ENCODE results near the gene CARS1. TPM values are rescaled to one million over a fixed set of nuclear protein-coding genes. Genes with fewer than 3 reads are reported as not detected.
A peak's percentile ranks its signal among the peaks of the same experiment; 100 is the strongest.

CARS1 gene
- polyA plus RNA-seq, 3 donors = 30.9 to 46.8 (median 35.7) TPM

DNA sequence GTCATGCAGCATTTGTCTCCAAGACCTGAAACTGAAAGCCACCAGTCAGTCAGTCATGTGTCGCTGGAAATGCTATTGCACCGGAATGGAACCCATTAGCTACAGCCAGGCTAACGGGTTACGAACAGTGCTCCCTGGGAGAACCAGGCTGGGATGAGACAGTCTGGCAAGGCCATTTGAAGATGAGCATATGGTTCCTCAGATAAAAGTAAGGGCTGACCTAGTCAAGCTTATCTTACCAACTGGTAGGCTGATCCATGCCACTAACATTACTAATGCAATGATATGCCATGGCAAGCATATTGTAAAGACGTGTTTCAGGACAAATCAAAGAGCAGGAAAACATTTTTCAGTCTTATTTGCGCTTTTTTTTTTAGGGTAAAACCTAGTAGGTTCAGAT lies 93.5 kb downstream of the CARS1 start:
- H3K4me3 Mint-ChIP-seq = no peak overlapping the region
- no peak for DNase-seq
- no peak overlapping the region for H3K4me3 ChIP-seq (replicated peaks in 1 of 3; ENCODE audit: low read depth in 2 of 3, low read length in 3 of 3)
- no peaks in the 10 kb centered on the region for H3K9me3 Mint-ChIP-seq
- peaks cover 31% of the 10 kb centered on the region for H3K4me1 Mint-ChIP-seq
- no peak overlapping the region for H3K4me2 ChIP-seq (replicated peaks; ENCODE audit: extremely low read depth, low read length, poor library complexity, severe bottlenecking)
- H3K27me3 Mint-ChIP-seq (ENCODE audit: low read depth in 3 of 3) = peaks cover 0 to 1% (median 0%) of the 10 kb centered on the region in 3 donors
- H2AFZ ChIP-seq (ENCODE audit: insufficient read depth, low read depth, low read length, poor library complexity, severe bottlenecking) = no peak overlapping the region
- peaks cover 56% of the 10 kb centered on the region for H3K79me2 ChIP-seq (ENCODE audit: insufficient read depth, low read length)
- H3K36me3 Mint-ChIP-seq = peaks cover 86 to 93% of the 10 kb centered on the region in 2 donors
- peaks cover 25 to 37% of the 10 kb centered on the region in 2 donors for H3K4me1 ChIP-seq (ENCODE audit: control insufficient read depth in 1 of 2, insufficient read depth in 2 of 2, low read length in 2 of 2)
- no peak overlapping the region for H3K9ac ChIP-seq (ENCODE audit: insufficient read depth, low read length, poor library complexity, severe bottlenecking)
- no CpG with 5 or more reads among the region's 6 CpGs for WGBS (ENCODE audit: insufficient coverage)
- no peaks in the 10 kb centered on the region for H3K27me3 ChIP-seq (ENCODE audit: control insufficient read depth in 2 of 2, insufficient read depth in 2 of 2, low read length in 2 of 2)
- TF ChIP-seq, protein P1, sequence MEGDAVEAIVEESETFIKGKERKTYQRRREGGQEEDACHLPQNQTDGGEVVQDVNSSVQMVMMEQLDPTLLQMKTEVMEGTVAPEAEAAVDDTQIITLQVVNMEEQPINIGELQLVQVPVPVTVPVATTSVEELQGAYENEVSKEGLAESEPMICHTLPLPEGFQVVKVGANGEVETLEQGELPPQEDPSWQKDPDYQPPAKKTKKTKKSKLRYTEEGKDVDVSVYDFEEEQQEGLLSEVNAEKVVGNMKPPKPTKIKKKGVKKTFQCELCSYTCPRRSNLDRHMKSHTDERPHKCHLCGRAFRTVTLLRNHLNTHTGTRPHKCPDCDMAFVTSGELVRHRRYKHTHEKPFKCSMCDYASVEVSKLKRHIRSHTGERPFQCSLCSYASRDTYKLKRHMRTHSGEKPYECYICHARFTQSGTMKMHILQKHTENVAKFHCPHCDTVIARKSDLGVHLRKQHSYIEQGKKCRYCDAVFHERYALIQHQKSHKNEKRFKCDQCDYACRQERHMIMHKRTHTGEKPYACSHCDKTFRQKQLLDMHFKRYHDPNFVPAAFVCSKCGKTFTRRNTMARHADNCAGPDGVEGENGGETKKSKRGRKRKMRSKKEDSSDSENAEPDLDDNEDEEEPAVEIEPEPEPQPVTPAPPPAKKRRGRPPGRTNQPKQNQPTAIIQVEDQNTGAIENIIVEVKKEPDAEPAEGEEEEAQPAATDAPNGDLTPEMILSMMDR (IDR thresholded peaks at IDR 0.05) = no peak
- H3K27ac ChIP-seq (ENCODE audit: low read depth in 1 of 2, low read length in 2 of 2) = peak overlapping the region in 1 of 2 donors; percentile 52
- H4K20me1 ChIP-seq (ENCODE audit: insufficient read depth, low read length) = peaks cover 55% of the 10 kb centered on the region
- no peaks in the 10 kb centered on the region for H3K9me3 ChIP-seq (replicated peaks in 1 of 2; ENCODE audit: control insufficient read depth in 1 of 2, insufficient read depth in 1 of 2, low read length in 2 of 2)
- H3K36me3 ChIP-seq (replicated peaks in 1 of 2; ENCODE audit: control insufficient read depth in 1 of 2, insufficient read depth in 2 of 2, low read length in 2 of 2) = peaks cover 73 to 89% of the 10 kb centered on the region in 2 donors
- intact Hi-C loops (cut with micrococcal nuclease) = loop anchor here in 1 of 2 donors (10.0 kb wide), 1 partner anchor 429 kb away; no protein-coding TSS in a partner anchor
- H3K27ac Mint-ChIP-seq = peak overlapping the region in 6 of 7 donors; percentile 9 to 89 (median 74)

DNA sequence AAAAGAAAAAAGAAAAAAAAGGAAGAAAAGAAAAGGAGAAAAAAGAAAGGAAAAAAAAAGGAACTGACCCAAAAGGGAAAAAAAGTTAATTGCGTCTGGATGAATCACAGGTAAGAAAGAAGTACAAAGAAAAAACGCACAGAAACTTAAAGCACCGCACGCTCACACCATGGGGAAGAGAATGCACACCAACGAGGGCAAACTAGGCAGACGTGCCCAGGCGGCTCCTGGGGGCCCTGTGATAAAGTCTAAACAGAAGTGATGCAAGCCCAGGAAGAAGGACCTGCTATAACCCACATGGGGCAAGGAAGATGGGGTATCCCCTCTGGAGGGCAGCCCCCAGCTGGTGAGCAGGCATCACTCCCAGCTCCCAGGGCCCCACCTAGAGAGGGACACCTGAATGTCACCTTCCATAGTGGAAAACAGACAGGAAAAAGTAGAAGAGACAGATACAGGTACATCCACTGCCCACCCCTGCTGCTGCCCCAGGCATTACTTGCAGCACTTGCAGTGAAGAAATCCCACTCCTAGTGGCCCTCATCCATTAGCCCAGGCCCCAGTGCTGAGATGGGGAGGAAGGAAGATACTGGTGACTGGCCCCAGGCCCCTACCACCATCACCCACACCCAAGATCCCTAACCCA lies 94.0 kb downstream of the CARS1 start:
- Histone ChIP-seq H3K9ac (ENCODE audit: insufficient read depth, low read length, poor library complexity, severe bottlenecking) (no peak overlapping the region), H3K27me3 (ENCODE audit: control insufficient read depth in 2 of 2, insufficient read depth in 2 of 2, low read length in 2 of 2) (no peaks in the 10 kb centered on the region), H4K20me1 (ENCODE audit: insufficient read depth, low read length) (peaks cover 55% of the 10 kb centered on the region), H3K27ac (ENCODE audit: low read depth in 1 of 2, low read length in 2 of 2) (peak overlapping the region; percentile 29 to 52), H2AFZ (ENCODE audit: insufficient read depth, low read depth, low read length, poor library complexity, severe bottlenecking) (no peak overlapping the region), H3K9me3 (replicated peaks in 1 of 2; ENCODE audit: control insufficient read depth in 1 of 2, insufficient read depth in 1 of 2, low read length in 2 of 2) (no peaks in the 10 kb centered on the region), H3K79me2 (ENCODE audit: insufficient read depth, low read length) (peaks cover 53% of the 10 kb centered on the region), H3K4me3 (replicated peaks in 1 of 3; ENCODE audit: low read depth in 2 of 3, low read length in 3 of 3) (no peak overlapping the region), H3K4me1 (ENCODE audit: control insufficient read depth in 1 of 2, insufficient read depth in 2 of 2, low read length in 2 of 2) (peaks cover 30 to 42% of the 10 kb centered on the region in 2 donors), H3K36me3 (replicated peaks in 1 of 2; ENCODE audit: control insufficient read depth in 1 of 2, insufficient read depth in 2 of 2, low read length in 2 of 2) (peaks cover 68 to 87% of the 10 kb centered on the region in 2 donors), H3K4me2 (replicated peaks; ENCODE audit: extremely low read depth, low read length, poor library complexity, severe bottlenecking) (no peak overlapping the region)
- H3K36me3 Mint-ChIP-seq = peaks cover 85 to 93% of the 10 kb centered on the region in 2 donors
- peak in 1 of 3 donors; percentile 22 for DNase-seq
- WGBS (ENCODE audit: insufficient coverage) = 0% methylated on average over 1 of the region's 7 CpGs
- H3K27ac Mint-ChIP-seq = peak overlapping the region; percentile 56 to 89 (median 68)
- H3K27me3 Mint-ChIP-seq (ENCODE audit: low read depth in 3 of 3) = peaks cover 0 to 1% (median 0%) of the 10 kb centered on the region in 3 donors
- no peaks in the 10 kb centered on the region for H3K9me3 Mint-ChIP-seq
- TF ChIP-seq, protein P1 (IDR thresholded peaks at IDR 0.05) = no peak
- peaks cover 36% of the 10 kb centered on the region for H3K4me1 Mint-ChIP-seq
- H3K4me3 Mint-ChIP-seq = no peak overlapping the region
- intact Hi-C loops (cut with micrococcal nuclease) = loop anchor here in 1 of 2 donors (10.0 kb wide), 1 partner anchor 428 kb away; no protein-coding TSS in a partner anchor

Data from CD14-positive monocyte (primary cell).